ENCODE results near the gene SMS.
A peak's percentile ranks its signal among the peaks of the same experiment; 100 is the strongest.

SMS gene

DNA sequence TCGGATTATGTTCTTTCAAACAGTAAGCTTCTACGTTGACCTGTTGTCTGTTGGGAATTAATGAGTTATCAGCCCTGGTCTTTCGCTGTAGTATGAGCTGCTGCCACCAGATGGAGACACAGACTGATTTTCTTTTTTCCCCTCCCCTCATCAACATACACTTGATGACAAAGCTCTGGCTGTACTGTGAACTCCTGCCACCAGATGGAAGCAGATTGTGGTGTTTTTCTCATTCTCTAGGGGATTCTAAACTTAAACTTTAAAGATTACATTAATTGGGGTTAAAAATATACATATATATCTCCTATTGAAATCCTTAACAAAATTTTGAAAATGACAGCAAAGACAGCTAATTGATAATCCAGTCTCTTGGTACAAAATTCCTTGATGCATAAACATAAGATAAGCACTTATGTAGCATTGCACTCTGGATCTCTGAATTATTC, 44.8 kb downstream of the SMS start:
- DNase-seq = peak; percentile 1

DNA sequence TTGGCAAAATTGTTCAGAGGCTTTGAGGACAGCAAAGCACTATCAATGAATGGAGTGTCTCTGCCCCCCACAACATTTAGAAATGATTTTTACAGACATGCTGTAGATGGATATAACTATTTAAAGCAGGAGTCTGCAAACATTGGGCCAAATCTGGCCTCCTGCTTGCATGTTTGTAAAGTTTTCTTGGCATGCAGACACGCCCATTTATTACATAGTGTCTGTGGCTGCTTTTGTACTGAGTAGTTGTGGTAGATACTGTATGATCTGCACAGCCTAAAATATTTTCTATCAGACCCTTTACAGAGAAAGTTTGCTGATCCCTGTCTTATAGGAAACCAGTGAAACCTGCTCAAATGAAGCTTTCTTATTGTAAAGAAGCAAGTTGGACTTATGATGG, 46.1 kb downstream of the SMS start:
- no peak for DNase-seq

DNA sequence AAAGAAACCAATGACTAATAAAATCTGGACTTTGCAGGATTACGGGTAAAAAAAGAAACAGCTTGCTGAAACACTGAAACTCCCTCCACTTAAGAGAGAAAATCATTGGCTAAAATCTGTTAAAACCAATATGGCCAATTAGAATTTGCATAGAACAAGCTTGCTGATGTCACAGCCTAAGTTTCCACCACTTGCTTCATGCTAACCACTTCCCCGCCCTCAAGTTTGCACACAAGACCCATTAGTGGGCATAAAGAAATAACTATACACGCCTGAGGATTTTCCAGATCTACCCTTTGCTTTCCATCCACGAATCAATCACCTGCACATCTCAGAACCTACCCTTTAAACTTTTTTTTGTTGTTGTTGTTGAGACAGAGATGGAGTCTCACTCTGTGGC, 48.9 kb downstream of the SMS start:
- DNase-seq = no peak

DNA sequence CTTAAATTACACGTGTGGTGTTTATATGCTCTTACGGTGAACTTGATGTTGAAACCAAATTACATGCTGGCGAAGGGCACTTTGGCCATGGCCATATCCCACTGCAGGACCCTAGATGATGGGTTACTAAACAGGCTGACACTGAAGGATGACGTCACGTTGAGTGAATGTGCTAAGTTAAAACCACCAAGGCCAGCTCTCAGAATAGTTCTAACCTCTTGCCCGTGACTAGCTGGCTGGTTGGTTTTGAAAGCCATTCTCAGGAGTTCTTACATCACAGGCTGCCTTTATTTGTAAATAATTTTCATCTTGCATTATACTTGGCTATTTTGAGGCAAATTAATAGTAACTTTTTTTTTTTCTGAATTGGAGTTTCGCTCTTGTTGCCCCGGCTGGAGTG, 50.3 kb downstream of the SMS start:
- DNase-seq = no peak

DNA sequence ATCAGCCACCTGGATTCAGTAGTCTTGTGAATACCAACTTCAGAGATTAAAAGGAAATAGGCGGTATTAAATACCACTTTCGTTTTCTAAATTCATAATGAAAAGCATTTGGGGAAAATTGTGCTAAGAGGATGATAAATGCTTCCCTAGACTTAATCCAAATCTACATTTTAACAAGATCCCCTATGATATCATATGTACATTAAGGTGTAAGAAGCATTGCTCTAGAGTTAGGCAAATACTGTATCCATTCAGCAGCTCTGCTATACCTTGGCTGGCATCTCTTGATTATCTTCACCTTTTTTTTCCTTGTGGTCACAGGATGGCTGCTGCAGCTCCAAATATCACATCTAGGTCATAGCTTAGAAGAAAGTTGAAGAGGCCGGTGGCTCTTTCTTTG, 51.0 kb downstream of the SMS start:
- no peak for DNase-seq

DNA sequence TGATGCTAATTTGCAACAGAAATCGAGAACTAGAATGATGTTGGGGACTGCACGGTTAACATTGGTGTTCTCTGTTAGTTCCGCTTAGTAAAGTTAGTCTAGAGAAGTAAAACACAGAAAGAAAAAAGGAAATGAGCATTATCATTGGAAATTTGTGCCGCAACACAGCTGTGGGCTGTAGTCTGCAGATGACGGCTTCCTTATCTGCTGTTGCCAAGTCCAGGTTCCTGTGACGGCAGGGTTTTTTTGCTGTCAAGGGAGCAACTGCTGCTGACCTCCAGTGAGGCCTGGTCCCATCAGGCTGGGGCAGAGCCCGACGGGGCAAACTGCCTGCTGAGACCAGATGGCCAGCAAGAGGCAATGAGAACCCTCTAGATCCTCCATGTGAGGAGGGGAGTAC, 52.8 kb downstream of the SMS start:
- DNase-seq = no peak

DNA sequence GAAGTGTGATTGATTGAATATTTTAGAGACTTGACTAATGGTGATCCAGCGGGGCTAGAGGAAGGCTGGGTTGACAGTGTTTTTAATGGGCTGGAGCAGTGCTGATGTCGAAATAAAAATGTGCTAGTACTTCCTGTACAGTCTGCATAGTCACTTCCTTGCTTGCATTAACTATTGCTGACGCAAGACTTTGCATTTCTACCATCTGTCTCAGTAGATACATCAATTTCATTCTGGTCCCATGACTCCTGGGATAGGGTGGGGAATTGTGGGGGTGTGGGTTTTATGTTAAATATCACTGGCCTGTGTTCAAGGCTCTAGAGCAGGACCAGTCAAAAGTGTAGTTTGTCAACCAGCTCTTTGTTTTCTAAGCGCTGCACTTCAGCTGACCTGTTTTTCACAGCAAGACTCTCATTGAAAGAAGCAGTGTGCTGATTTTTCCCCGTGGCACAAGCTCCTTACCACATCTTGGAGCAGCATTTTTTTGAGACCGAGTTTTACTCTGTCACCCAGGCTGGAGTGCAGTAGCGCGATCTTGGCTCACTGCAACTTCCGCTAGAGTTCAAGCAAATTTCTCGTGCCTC, 56.5 kb downstream of the SMS start:
- DNase-seq = no peak

DNA sequence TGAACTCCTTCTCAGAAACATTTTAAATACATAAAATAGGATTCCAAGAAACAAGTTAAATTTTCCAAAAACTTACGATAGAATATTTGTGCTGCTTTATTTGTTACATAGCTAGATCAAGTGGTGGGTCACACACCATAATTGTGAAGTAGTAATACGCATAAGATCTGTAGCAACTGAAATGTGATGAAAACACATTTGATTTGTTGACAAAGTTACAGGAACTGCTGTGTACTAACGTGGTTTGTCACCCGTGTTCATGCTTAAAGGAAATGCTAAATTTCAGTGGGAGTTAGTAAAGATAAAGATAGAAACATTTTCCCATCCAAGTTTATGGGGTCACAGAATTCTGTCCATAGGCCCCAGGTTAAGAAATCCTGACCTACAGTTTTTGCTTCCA, 57.5 kb downstream of the SMS start:
- no peak for DNase-seq

DNA sequence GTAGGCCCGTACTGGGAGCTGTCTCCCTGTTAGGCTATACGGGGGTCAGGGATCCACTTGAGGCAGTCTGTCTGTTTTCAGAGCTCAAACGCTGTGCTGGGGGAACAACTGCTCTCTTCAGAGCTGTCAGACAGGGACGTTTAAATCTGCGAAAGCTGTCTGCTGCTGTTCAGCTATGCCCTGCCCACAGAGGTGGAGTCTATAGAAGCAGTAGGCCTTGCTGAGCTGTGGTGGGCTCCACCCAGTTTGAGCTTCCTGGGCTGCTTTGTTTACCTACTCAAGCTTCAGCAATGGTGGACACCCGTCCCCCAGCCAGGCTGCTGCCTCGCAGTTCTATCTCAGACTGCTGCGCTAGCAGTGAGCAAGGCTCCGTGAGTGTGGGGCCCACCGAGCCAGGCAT, 64.4 kb downstream of the SMS start:
- DNase-seq = no peak

DNA sequence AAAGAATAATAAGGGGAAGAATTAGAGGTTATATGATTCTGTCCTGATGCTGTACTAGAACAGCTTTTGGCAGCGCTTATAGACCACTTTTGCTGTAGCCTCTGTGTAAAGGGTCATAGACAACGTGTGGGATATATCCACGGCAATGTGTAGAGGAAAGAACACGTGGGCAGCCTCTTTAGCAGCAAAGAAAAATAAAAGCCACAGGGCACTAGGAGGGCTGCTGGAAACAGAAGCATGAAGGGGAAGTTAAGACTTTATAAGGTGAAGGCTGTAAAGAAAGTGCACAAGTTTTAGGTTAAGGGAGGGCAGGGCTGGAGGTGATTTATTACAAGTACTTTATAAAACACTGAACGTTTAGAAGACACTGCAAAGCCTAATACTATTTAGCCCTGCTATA, 71.5 kb downstream of the SMS start:
- no peak for DNase-seq

DNA sequence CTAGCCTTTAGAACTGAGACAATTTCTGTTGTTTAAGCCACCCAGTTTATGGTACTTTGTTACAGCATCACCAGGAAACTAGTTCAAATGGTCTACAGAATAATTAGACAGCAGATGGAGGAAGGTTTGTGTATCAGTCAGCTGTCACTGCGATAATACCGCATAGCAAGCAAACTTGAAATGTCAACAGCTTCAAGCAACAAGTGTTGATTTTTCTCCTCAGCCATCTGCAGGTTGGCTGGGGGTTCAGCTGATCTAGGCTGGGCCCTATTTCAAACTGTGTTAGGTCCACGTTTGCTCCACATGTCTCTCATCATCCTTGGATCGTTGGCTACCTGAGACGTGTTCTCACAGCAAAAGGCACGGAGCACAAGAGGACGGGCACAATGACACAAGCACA, 72.4 kb downstream of the SMS start:
- DNase-seq = no peak

DNA sequence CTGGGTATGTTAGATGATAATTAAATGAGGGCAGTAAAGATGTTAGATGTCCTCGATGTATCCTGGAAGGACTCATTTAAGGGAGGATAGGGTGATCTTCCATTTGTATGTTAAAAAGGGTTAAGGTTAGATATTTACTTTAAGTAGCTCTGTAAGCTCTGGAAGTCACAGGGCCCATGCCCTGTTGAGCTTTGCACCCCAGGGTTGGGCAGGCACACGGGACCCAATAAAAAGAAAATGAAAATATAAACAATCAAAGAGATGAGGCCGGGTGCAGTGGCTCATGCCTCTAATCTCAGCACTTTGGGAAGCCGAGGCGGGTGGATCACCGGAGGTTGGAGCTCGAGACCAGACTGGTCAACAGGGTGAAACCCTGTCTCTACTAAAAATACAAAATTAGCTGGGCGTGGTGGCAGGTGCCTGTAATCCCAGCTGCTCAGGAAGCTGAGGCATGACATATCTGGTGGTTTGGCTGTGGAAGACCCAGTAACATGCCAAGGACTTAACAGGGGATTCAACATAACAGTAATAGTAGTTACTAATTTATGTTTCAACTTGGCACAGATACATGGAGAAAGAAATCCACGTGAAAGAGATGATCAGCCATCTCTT, 74.7 kb downstream of the SMS start:
- no peak for DNase-seq

DNA sequence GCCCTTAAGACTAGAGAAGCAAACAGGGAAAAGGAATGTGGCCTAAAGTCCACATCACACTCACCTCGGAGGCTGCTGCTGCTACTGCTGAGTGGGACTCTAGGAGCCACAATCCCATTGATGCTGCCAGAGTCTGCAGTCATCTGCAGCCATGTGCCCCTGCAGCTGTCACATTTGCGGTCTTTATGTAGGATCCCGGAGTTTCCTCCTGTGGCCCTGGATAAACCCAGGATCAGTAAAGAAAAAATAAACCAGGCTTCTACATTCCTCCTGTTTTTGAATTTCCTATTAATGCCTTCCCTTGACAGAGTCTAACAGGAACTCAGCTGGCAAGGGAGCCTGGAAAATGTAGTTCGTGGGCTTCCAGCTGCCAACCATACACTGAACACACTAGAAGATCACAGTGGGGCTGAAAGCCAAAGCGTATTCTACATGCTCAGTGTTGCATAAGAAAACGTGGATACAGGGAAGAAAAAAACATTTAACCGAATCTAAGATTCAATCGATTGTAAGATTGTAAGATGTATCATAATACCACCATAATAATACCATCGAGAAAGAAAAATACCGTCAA, 81.3 kb downstream of the SMS start:
- DNase-seq = no peak

DNA sequence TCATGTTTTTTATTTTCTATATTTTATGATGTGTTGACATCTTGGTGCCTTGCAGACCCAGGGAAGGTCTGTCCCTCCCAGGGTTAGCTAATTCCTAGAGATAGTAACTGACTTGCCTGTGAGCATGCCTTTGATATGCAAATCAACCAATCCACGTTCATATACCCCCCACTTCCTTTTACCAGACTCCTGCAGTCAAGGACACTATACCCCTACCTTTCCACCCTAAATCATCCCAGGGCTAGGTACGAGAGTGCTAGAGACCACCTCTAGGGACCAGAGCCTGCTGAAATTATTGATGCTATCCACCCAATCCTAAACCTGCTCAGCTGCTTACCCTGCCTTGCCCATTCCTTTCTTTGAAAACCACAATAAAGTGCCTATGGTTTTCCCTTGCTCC, 84.1 kb downstream of the SMS start:
- DNase-seq = no peak

DNA sequence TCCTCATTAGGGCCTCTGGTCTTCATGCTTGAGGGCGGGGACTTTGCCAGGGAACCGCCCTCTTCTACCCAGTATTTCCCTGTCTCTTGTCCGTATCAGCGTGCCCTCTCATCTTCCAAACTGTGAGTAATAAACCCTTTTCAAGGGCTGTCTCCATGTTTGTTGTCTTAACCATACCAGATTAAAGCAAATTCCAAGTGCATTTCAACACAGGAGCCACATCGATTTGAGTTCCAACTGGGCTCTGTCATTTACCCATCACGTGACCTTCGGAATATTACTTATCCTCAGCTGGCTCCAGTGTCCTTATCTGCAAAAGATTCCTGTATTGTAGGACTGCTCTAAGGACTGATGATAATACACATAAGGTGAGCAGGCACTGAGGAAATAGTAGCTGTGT, 85.2 kb downstream of the SMS start:
- no peak for DNase-seq

DNA sequence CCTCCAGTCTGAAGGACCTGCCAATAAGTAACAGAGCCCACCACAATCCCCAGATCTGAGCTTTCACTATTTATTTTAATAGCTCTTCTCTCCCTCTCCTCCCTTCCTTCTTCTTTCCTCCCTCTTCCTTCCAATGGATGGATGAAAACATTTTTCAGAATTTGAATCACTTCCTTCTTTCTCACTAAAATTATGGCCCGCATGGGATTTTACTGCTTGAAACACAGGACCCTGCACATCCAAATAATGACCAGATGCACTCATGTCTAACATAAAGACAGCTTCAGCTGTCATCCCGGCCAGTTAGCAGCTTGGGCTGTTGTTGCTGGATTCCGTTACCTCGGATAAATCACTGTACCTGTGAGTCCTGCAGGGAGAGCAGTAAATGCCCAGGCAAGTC, 86.2 kb downstream of the SMS start:
- no peak for DNase-seq

DNA sequence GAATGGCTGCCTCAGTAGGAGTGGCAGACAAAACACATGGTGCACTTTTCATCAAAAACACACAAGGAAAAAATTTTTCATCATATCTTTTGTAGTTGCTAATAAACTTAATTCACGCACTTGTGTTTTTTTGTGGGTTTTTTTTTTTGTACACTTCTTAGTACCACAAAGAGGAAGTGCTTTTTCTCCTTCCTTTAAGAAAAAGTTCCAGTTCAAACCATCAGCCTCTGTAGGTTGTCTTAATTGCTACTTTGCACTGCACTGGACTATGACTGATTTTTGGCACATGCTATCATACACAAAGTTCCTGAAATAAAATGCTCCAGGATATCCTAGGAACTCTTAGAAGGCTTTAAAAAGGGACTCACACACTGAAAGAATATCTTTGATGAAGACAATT, 91.6 kb downstream of the SMS start, which contains the start of gene PHEX:
Gene PHEX (plus strand): TSS at position 242 of the 400 bp plus-strand sequence. CDS start 681 bp downstream, outside the sequence.
- no peak for DNase-seq

DNA sequence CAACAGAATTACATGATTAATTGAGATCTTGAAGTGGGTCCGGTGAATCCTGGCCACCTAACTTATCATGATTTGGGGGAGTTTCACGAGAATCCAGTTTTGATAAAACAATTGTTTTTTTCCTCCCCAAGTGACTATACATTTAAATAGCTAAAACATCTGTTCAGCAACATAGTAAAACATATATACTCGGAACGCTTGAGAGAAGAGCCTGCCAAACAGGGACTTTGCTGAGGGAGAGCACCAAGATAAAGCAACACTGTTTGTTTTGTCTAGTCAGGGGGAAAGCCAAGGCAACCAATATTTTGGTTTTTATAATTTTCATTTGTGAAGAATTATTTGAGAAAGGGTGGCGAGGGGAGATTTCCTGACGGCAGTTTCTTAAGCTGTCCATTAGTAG, 92.0 kb downstream of the SMS start:
- DNase-seq = no peak

DNA sequence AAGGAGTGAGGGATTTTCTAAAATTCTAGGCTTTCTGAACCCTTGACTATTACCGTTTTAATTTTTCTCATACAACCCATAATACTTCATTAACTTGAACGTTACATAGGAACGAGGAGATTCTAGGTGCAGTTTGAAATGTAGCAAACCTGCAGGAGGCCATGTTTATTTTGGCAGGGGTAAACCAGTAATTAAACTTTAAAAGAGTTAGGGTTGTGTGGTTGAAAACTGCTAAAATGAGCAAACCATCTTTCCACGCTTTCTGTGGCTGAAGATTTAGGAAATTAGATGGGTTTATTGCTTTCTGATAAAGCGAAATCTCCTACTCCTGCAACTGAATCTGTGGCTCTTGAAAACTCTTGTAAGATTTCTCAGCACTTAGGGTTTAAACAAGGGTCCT, 93.3 kb downstream of the SMS start:
- DNase-seq = no peak

DNA sequence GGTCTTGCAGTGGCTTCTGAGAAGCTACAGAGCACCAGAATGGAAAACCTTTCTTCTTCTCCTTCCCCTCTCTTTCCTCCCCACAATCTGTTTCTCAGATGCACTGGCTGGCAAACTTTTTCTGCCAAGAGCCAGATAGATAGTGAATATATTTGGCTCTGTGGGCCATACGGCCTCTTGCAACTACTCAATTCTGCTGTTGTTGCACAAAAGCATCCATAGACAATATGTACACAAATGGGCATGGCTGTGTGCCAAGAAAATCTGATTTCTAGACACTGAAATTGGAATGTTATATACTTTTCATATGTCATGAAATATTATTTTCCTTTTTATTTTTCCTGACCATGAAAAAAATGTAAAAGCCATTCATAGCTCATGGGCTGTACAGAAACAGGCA, 94.7 kb downstream of the SMS start:
- no peak for DNase-seq

DNA sequence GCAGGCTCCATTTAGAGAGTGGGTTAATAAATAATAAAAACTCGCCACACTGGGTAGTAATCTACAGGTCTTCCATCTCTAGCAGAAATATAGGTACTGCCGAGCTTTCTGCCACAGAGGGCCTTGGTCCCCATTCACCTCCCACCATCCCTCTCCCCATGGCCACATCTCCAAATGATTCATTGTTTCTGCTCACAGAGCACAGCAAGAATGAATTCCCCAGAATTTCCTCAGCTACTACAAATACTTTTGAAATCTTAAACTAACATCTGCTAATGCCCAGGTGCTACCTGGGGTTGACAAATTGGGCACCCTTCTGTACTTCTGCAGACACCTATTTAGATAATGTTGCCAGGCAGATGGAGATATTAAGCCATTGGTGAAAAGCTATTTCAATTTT, 96.7 kb downstream of the SMS start:
- DNase-seq = no peak

DNA sequence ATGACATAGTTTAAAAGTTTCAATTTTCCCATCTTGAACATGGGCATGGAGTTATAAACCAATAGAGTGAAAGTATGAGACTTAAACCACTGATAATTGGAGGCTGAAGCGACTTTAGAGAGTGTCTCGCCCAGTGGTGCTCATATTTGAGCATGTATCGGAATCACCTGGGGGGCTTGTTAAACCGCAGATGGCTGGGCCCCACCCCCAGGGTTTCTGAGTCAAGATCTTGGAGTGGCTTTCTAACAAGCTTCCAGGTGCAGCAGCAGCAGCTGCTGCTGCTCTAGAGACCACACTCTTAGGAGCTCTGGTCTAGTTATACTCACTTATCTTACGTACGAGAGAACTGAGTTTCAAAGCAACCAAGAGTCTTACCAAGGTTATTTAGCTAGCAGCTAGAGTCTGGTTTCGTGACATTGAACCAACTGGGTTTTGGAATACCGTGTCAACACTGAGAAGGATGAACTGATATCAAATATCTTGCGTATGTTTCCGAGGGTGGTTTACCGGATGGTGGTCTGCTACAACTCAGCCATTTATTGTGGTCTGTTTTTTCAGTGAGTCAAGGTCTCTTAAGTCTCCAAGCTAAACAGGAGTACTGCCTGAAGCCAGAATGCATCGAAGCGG, 97.5 kb downstream of the SMS start:
- no peak for DNase-seq

DNA sequence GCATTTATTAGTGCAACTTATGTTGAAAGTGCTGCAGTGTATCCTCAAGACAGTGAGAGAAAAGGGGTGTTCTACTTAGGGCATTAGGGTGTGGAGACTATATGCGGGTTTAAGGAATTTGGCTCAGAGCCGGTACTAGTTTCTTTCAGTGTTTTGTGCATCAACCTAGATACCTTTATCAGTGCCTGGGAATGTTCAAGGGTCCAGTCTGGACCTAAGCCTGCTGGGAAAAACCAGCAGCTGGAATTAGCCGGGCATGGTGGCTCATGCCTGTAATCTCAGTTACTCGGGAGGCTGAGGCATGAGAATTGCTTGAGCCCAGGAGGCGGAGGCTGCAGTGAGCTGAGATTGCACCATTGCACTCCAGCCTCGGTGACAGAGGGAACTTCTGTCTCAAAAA, 99.0 kb downstream of the SMS start:
- DNase-seq = no peak

DNA sequence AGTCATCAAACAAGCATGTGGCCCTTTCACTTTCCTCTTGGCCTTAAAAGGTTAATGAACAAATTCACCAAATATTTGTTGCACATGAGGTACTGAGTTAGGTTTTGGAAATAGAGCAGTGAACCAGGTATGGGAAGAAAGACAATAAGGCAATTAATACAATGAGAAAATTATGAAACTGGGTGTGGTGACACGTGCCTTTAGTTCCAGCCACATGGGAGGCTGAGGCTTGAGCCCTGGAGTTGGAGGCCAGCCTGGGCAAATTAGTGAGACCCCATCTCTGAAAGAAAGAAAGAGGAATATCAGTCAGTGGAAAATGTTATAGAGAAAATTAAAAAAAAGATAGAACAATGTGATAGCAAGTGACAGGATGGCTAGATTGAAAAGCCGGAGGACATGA, 99.7 kb downstream of the SMS start:
- no peak for DNase-seq

Measured in NCI-H187 treated with DMSO at 0.1 percent for 48 hours (cell line).